ENCODE measurements around the gene ERCC1.
"Not testable (repeated sequence)": the region's sequence is repeated elsewhere in the genome, so short reads cannot be mapped to it uniquely, and the experiment has no call there.

- TF ChIP-seq, protein P1, sequence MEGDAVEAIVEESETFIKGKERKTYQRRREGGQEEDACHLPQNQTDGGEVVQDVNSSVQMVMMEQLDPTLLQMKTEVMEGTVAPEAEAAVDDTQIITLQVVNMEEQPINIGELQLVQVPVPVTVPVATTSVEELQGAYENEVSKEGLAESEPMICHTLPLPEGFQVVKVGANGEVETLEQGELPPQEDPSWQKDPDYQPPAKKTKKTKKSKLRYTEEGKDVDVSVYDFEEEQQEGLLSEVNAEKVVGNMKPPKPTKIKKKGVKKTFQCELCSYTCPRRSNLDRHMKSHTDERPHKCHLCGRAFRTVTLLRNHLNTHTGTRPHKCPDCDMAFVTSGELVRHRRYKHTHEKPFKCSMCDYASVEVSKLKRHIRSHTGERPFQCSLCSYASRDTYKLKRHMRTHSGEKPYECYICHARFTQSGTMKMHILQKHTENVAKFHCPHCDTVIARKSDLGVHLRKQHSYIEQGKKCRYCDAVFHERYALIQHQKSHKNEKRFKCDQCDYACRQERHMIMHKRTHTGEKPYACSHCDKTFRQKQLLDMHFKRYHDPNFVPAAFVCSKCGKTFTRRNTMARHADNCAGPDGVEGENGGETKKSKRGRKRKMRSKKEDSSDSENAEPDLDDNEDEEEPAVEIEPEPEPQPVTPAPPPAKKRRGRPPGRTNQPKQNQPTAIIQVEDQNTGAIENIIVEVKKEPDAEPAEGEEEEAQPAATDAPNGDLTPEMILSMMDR (IDR thresholded peaks at IDR 0.05; ENCODE audit: poor library complexity, severe bottlenecking), result not testable (repeated sequence)
- not testable (repeated sequence) for TF ChIP-seq RAD21 (conservative IDR thresholded peaks at IDR 0.05)
These were observed 8.8 kb upstream of the ERCC1 start for GRCh38 chr19:45432543-45432942.

Data from neural cell (in vitro differentiated cells).